ENCODE data around the gene DYTN.

The DYTN gene

GRCh38 chr2:206756816-206757215 lies 38.6 kb upstream of the DYTN start:
- H3K4me3 ChIP-seq (ENCODE audit: low read depth, low read length), result no peak overlapping the region
- no peak overlapping the region for H2BK12ac ChIP-seq (ENCODE audit: low read length)
- no peak for DNase-seq
- H3K4me1 ChIP-seq (ENCODE audit: control insufficient read depth in 1 of 2, insufficient read depth in 2 of 2, low read length in 2 of 2), result no peaks in the 10 kb centered on the region
- H4K91ac ChIP-seq (ENCODE audit: low read depth, low read length), result no peak overlapping the region
- H3K27me3 ChIP-seq (ENCODE audit: insufficient read depth, low read length), result no peaks in the 10 kb centered on the region
- H3K79me1 ChIP-seq (ENCODE audit: low read length), result no peaks in the 10 kb centered on the region
- WGBS (ENCODE audit: extremely low coverage, insufficient coverage, insufficient read length), result no CpG with 5 or more reads among the region's 1 CpG
- H3K9ac ChIP-seq (ENCODE audit: low read length), result no peak overlapping the region
- no peak overlapping the region for H3K14ac ChIP-seq (ENCODE audit: low read length)
- no peak overlapping the region for H3K27ac ChIP-seq (ENCODE audit: low read depth, low read length)
- H3K4me2 ChIP-seq (ENCODE audit: low read length), result no peak overlapping the region
- H3K79me2 ChIP-seq (ENCODE audit: control insufficient read depth, insufficient read depth, low read length, poor library complexity), result no peaks in the 10 kb centered on the region
- no peak overlapping the region for H2AK5ac ChIP-seq (ENCODE audit: low read length)
- H3K23ac ChIP-seq (ENCODE audit: low read length), result no peak overlapping the region
- H2BK120ac ChIP-seq (ENCODE audit: insufficient read depth, low read length, poor library complexity), result no peak overlapping the region
- H2AFZ ChIP-seq (ENCODE audit: insufficient read depth, low read length, poor library complexity), result no peak overlapping the region
- no peak overlapping the region for H2BK5ac ChIP-seq (ENCODE audit: low read depth, low read length, poor library complexity)
- H4K8ac ChIP-seq (ENCODE audit: low read depth, low read length), result no peak overlapping the region
- no peak overlapping the region for H3K18ac ChIP-seq (ENCODE audit: low read length)
- H3K4ac ChIP-seq (ENCODE audit: low read depth, low read length), result no peak overlapping the region
- no peak overlapping the region for H4K12ac ChIP-seq (ENCODE audit: low read depth, low read length)
- H3K36me3 ChIP-seq (ENCODE audit: control insufficient read depth in 1 of 2, insufficient read depth in 2 of 2, low read length in 2 of 2), result no peaks in the 10 kb centered on the region
- H3K9me3 ChIP-seq (ENCODE audit: insufficient read depth, low read depth, low read length), result no peaks in the 10 kb centered on the region

GRCh38 chr2:206740800-206741199 lies 22.6 kb upstream of the DYTN start:
- Histone ChIP-seq H4K8ac (ENCODE audit: low read depth, low read length) (no peak overlapping the region), H3K79me1 (ENCODE audit: low read length) (no peaks in the 10 kb centered on the region), H3K79me2 (ENCODE audit: control insufficient read depth, insufficient read depth, low read length, poor library complexity) (no peaks in the 10 kb centered on the region), H2AK5ac (ENCODE audit: low read length) (no peak overlapping the region), H3K9ac (ENCODE audit: low read length) (no peak overlapping the region), H3K4me2 (ENCODE audit: low read length) (no peak overlapping the region), H4K12ac (ENCODE audit: low read depth, low read length) (no peak overlapping the region), H4K91ac (ENCODE audit: low read depth, low read length) (no peak overlapping the region), H3K27ac (ENCODE audit: low read depth, low read length) (no peak overlapping the region), H3K36me3 (ENCODE audit: control insufficient read depth in 1 of 2, insufficient read depth in 2 of 2, low read length in 2 of 2) (no peaks in the 10 kb centered on the region), H3K4me3 (ENCODE audit: low read depth, low read length) (no peak overlapping the region), H2AFZ (ENCODE audit: insufficient read depth, low read length, poor library complexity) (no peak overlapping the region), H3K4me1 (ENCODE audit: control insufficient read depth in 1 of 2, insufficient read depth in 2 of 2, low read length in 2 of 2) (no peaks in the 10 kb centered on the region), H3K27me3 (ENCODE audit: insufficient read depth, low read length) (no peaks in the 10 kb centered on the region), H3K4ac (ENCODE audit: low read depth, low read length) (no peak overlapping the region), H2BK5ac (ENCODE audit: low read depth, low read length, poor library complexity) (no peak overlapping the region), H3K14ac (ENCODE audit: low read length) (no peak overlapping the region), H3K9me3 (ENCODE audit: insufficient read depth, low read depth, low read length) (no peaks in the 10 kb centered on the region), H2BK12ac (ENCODE audit: low read length) (no peak overlapping the region), H2BK120ac (ENCODE audit: insufficient read depth, low read length, poor library complexity) (no peak overlapping the region), H3K23ac (ENCODE audit: low read length) (no peak overlapping the region), H3K18ac (ENCODE audit: low read length) (no peak overlapping the region)
- no CpG with 5 or more reads among the region's 2 CpGs for WGBS (ENCODE audit: extremely low coverage, insufficient coverage, insufficient read length)
- DNase-seq, result no peak

- Histone ChIP-seq H2AFZ (ENCODE audit: insufficient read depth, low read length, poor library complexity) (no peak overlapping the region), H4K8ac (ENCODE audit: low read depth, low read length) (no peak overlapping the region), H3K27ac (ENCODE audit: low read depth, low read length) (no peak overlapping the region), H4K12ac (ENCODE audit: low read depth, low read length) (no peak overlapping the region), H3K36me3 (ENCODE audit: control insufficient read depth in 1 of 2, insufficient read depth in 2 of 2, low read length in 2 of 2) (no peaks in the 10 kb centered on the region), H3K14ac (ENCODE audit: low read length) (no peak overlapping the region), H4K91ac (ENCODE audit: low read depth, low read length) (no peak overlapping the region), H3K27me3 (ENCODE audit: insufficient read depth, low read length) (no peaks in the 10 kb centered on the region), H3K23ac (ENCODE audit: low read length) (no peak overlapping the region), H3K4me1 (ENCODE audit: control insufficient read depth in 1 of 2, insufficient read depth in 2 of 2, low read length in 2 of 2) (no peaks in the 10 kb centered on the region), H3K79me1 (ENCODE audit: low read length) (no peaks in the 10 kb centered on the region), H3K9me3 (ENCODE audit: insufficient read depth, low read depth, low read length) (no peaks in the 10 kb centered on the region), H3K79me2 (ENCODE audit: control insufficient read depth, insufficient read depth, low read length, poor library complexity) (no peaks in the 10 kb centered on the region), H3K18ac (ENCODE audit: low read length) (no peak overlapping the region), H2BK120ac (ENCODE audit: insufficient read depth, low read length, poor library complexity) (no peak overlapping the region), H2BK5ac (ENCODE audit: low read depth, low read length, poor library complexity) (no peak overlapping the region), H2BK12ac (ENCODE audit: low read length) (no peak overlapping the region), H3K4me3 (ENCODE audit: low read depth, low read length) (no peak overlapping the region), H3K4me2 (ENCODE audit: low read length) (no peak overlapping the region), H2AK5ac (ENCODE audit: low read length) (no peak overlapping the region), H3K9ac (ENCODE audit: low read length) (no peak overlapping the region), H3K4ac (ENCODE audit: low read depth, low read length) (no peak overlapping the region)
- WGBS (ENCODE audit: extremely low coverage, insufficient coverage, insufficient read length), result no CpG with 5 or more reads among the region's 2 CpGs
- DNase-seq, result no peak
These were observed 21.1 kb upstream of the DYTN start for GRCh38 chr2:206739271-206739670.

- Histone ChIP-seq H3K4ac (ENCODE audit: low read depth, low read length) (no peak overlapping the region), H2BK12ac (ENCODE audit: low read length) (no peak overlapping the region), H3K4me3 (ENCODE audit: low read depth, low read length) (no peak overlapping the region), H2AK5ac (ENCODE audit: low read length) (no peak overlapping the region), H3K27me3 (ENCODE audit: insufficient read depth, low read length) (no peaks in the 10 kb centered on the region), H3K23ac (ENCODE audit: low read length) (no peak overlapping the region), H2BK120ac (ENCODE audit: insufficient read depth, low read length, poor library complexity) (no peak overlapping the region), H4K8ac (ENCODE audit: low read depth, low read length) (no peak overlapping the region), H4K12ac (ENCODE audit: low read depth, low read length) (no peak overlapping the region), H3K36me3 (ENCODE audit: control insufficient read depth in 1 of 2, insufficient read depth in 2 of 2, low read length in 2 of 2) (no peaks in the 10 kb centered on the region), H2BK5ac (ENCODE audit: low read depth, low read length, poor library complexity) (no peak overlapping the region), H3K4me1 (ENCODE audit: control insufficient read depth in 1 of 2, insufficient read depth in 2 of 2, low read length in 2 of 2) (no peaks in the 10 kb centered on the region), H2AFZ (ENCODE audit: insufficient read depth, low read length, poor library complexity) (no peak overlapping the region), H3K79me1 (ENCODE audit: low read length) (no peaks in the 10 kb centered on the region), H3K18ac (ENCODE audit: low read length) (no peak overlapping the region), H4K91ac (ENCODE audit: low read depth, low read length) (no peak overlapping the region), H3K14ac (ENCODE audit: low read length) (no peak overlapping the region), H3K79me2 (ENCODE audit: control insufficient read depth, insufficient read depth, low read length, poor library complexity) (no peaks in the 10 kb centered on the region), H3K27ac (ENCODE audit: low read depth, low read length) (no peak overlapping the region), H3K4me2 (ENCODE audit: low read length) (no peak overlapping the region), H3K9ac (ENCODE audit: low read length) (no peak overlapping the region), H3K9me3 (ENCODE audit: insufficient read depth, low read depth, low read length) (no peaks in the 10 kb centered on the region)
- no peak for DNase-seq
- WGBS (ENCODE audit: extremely low coverage, insufficient coverage, insufficient read length), result no CpG with 5 or more reads among the region's 5 CpGs
These were observed 18.7 kb upstream of the DYTN start for GRCh38 chr2:206736935-206737334.

Data from trophoblast cell (in vitro differentiated cells and primary cell).